ENCODE measurements around the gene KANTR. TPM values are rescaled to one million over a fixed set of nuclear protein-coding genes. Genes with fewer than 3 reads are reported as not detected.

KANTR gene
- total RNA-seq, 1 donor from 2014 or later, result 6.0 TPM

GRCh38 chrX:53081925-53082772 lies 11.8 kb upstream of the KANTR start, which contains the start of gene TSPYL2:
TSS of gene TSPYL2 (plus strand) at chrX:53082367. CDS start at chrX:53082499, 132 bp downstream.
- DNase-seq (ENCODE audit: low read depth in 2 of 2), result peak; percentile 96 to 98

GRCh38 chrX:53082773-53083616 lies 10.9 kb upstream of the KANTR start:
- DNase-seq (ENCODE audit: low read depth in 2 of 2), result no peak

GRCh38 chrX:53084043-53084570 lies 9.8 kb upstream of the KANTR start:
- DNase-seq (ENCODE audit: low read depth in 2 of 2), result no peak

- no peak for DNase-seq (ENCODE audit: low read depth in 2 of 2)
Measured at GRCh38 chrX:53084863-53085262, 9.1 kb upstream of the KANTR start.

GRCh38 chrX:53085661-53086229 lies 8.2 kb upstream of the KANTR start:
- no peak for DNase-seq (ENCODE audit: low read depth in 2 of 2)

- DNase-seq (ENCODE audit: low read depth in 2 of 2), result peak in 1 of 2 donors; percentile 14
Measured at GRCh38 chrX:53086464-53086863, 7.5 kb upstream of the KANTR start.

- no peak for DNase-seq (ENCODE audit: low read depth in 2 of 2)
Measured at GRCh38 chrX:53087388-53087831, 6.5 kb upstream of the KANTR start.

- DNase-seq (ENCODE audit: low read depth in 2 of 2), result peak; percentile 64 to 92
Measured at GRCh38 chrX:53088136-53088974, 5.6 kb upstream of the KANTR start.

GRCh38 chrX:53089224-53089842 lies 4.6 kb upstream of the KANTR start:
- peak; percentile 67 to 77 for DNase-seq (ENCODE audit: low read depth in 2 of 2)

- no peak for DNase-seq (ENCODE audit: low read depth in 2 of 2)
Measured at GRCh38 chrX:53089925-53090324, 4.0 kb upstream of the KANTR start.

GRCh38 chrX:53091354-53091753 lies 2.6 kb upstream of the KANTR start:
- DNase-seq (ENCODE audit: low read depth in 2 of 2), result no peak

- peak; percentile 80 to 84 for DNase-seq (ENCODE audit: low read depth in 2 of 2)
Measured at GRCh38 chrX:53093177-53093655, 726 bp upstream of the KANTR start.

- DNase-seq (ENCODE audit: low read depth in 2 of 2), result no peak
Measured at GRCh38 chrX:53094582-53094905, 602 bp downstream of the KANTR start.

- no peak for DNase-seq (ENCODE audit: low read depth in 2 of 2)
Measured at GRCh38 chrX:53095796-53096195, 1.9 kb downstream of the KANTR start.

- DNase-seq (ENCODE audit: low read depth in 2 of 2), result no peak
Measured at GRCh38 chrX:53114864-53115549, 21.1 kb downstream of the KANTR start.

GRCh38 chrX:53115550-53115874 lies 21.6 kb downstream of the KANTR start:
- no peak for DNase-seq (ENCODE audit: low read depth in 2 of 2)

GRCh38 chrX:53116101-53116500 lies 22.2 kb downstream of the KANTR start:
- DNase-seq (ENCODE audit: low read depth in 2 of 2), result peak in 1 of 2 donors; percentile 62

GRCh38 chrX:53122013-53122412 lies 28.1 kb downstream of the KANTR start:
- no peak for DNase-seq (ENCODE audit: low read depth in 2 of 2)

- DNase-seq (ENCODE audit: low read depth in 2 of 2), result no peak
Measured at GRCh38 chrX:53125506-53125905, 31.6 kb downstream of the KANTR start.

GRCh38 chrX:53126377-53126776 lies 32.4 kb downstream of the KANTR start:
- DNase-seq (ENCODE audit: low read depth in 2 of 2), result no peak

Measured in lung microvascular endothelial cell (primary cell).